ENCODE results near the gene NFKBIB. TPM values are rescaled to one million over a fixed set of nuclear protein-coding genes. Genes with fewer than 3 reads are reported as not detected.
A peak's percentile ranks its signal among the peaks of the same experiment; 100 is the strongest.

The NFKBIB gene
- total RNA-seq, 1 donor from 2014 or later: 21.7 TPM

GRCh38 chr19:38952395-38953165, 52.8 kb downstream of the NFKBIB start:
- H4K20me1 ChIP-seq (ENCODE audit: insufficient read depth, low read length): peaks cover 14% of the 10 kb centered on the region
- Mint-ChIP-seq H3K27ac (ENCODE audit: unreplicated experiment) (no peak overlapping the region), H3K9me3 (ENCODE audit: unreplicated experiment) (peaks cover 4% of the 10 kb centered on the region), H3K36me3 (ENCODE audit: low read depth, unreplicated experiment) (peaks cover 5% of the 10 kb centered on the region), H3K4me1 (ENCODE audit: low read depth, unreplicated experiment) (peaks cover 5% of the 10 kb centered on the region), H3K27me3 (ENCODE audit: low read depth, unreplicated experiment) (no peaks in the 10 kb centered on the region), H3K4me3 (ENCODE audit: unreplicated experiment) (no peak overlapping the region)
- H3K27me3 ChIP-seq (ENCODE audit: insufficient read depth, low read length): no peaks in the 10 kb centered on the region
- no peaks in the 10 kb centered on the region for H3K79me2 ChIP-seq (ENCODE audit: insufficient read depth, low read length)
- no peak for DNase-seq (ENCODE audit: low read depth)
- no peak overlapping the region for H3K27ac ChIP-seq (ENCODE audit: low read depth, low read length)
- no peak overlapping the region for H3K4me2 ChIP-seq (ENCODE audit: low read length)
- no peaks in the 10 kb centered on the region for H3K9me3 ChIP-seq (ENCODE audit: insufficient read depth, low read depth, low read length)
- no peak overlapping the region for H3K9ac ChIP-seq (ENCODE audit: low read length)
- H2AFZ ChIP-seq (ENCODE audit: low read depth, low read length): no peak overlapping the region
- no peaks in the 10 kb centered on the region for H3K36me3 ChIP-seq (ENCODE audit: insufficient read depth, low read length)
- H3K4me1 ChIP-seq (ENCODE audit: insufficient read depth, low read length): peaks cover 6% of the 10 kb centered on the region
- TF ChIP-seq EZH2 (IDR thresholded peaks at IDR 0.05; ENCODE audit: insufficient read depth, low read length): no peak
- TF ChIP-seq, protein P1, sequence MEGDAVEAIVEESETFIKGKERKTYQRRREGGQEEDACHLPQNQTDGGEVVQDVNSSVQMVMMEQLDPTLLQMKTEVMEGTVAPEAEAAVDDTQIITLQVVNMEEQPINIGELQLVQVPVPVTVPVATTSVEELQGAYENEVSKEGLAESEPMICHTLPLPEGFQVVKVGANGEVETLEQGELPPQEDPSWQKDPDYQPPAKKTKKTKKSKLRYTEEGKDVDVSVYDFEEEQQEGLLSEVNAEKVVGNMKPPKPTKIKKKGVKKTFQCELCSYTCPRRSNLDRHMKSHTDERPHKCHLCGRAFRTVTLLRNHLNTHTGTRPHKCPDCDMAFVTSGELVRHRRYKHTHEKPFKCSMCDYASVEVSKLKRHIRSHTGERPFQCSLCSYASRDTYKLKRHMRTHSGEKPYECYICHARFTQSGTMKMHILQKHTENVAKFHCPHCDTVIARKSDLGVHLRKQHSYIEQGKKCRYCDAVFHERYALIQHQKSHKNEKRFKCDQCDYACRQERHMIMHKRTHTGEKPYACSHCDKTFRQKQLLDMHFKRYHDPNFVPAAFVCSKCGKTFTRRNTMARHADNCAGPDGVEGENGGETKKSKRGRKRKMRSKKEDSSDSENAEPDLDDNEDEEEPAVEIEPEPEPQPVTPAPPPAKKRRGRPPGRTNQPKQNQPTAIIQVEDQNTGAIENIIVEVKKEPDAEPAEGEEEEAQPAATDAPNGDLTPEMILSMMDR (IDR thresholded peaks at IDR 0.05; ENCODE audit: insufficient read depth, low read depth, low read length): peak; percentile 36
- FAIRE-seq: no peak
- H3K4me3 ChIP-seq (ENCODE audit: insufficient read depth, low read depth, low read length): no peak overlapping the region

DNA sequence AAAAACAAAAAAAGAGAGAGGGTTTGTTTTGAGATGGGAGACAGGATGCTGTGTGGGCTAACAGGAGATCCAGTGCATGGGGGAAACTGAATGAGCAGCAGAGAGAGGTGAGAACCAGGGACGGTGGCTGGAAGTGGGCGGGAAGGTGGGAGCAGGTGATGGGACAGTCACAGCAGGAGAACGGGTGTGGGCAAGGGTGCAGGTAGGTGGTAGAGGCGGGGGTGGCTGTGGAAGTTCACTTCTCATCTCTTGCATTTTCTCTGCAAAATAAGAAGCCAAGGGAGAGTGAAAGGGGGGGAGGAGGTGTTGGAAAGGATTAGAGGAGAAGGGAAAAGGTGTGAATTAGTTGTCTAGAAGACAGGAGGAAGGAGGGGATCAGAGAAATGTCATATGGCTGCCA, 53.9 kb downstream of the NFKBIB start:
- peaks cover 4% of the 10 kb centered on the region for H3K9me3 Mint-ChIP-seq (ENCODE audit: unreplicated experiment)
- Histone ChIP-seq H3K79me2 (ENCODE audit: insufficient read depth, low read length) (no peaks in the 10 kb centered on the region), H3K9ac (ENCODE audit: low read length) (no peak overlapping the region), H2AFZ (ENCODE audit: low read depth, low read length) (no peak overlapping the region), H3K27ac (ENCODE audit: low read depth, low read length) (no peak overlapping the region), H3K36me3 (ENCODE audit: insufficient read depth, low read length) (no peaks in the 10 kb centered on the region), H3K9me3 (ENCODE audit: insufficient read depth, low read depth, low read length) (no peaks in the 10 kb centered on the region), H3K4me3 (ENCODE audit: insufficient read depth, low read depth, low read length) (no peak overlapping the region), H3K4me2 (ENCODE audit: low read length) (no peak overlapping the region), H3K27me3 (ENCODE audit: insufficient read depth, low read length) (no peaks in the 10 kb centered on the region), H3K4me1 (ENCODE audit: insufficient read depth, low read length) (peaks cover 6% of the 10 kb centered on the region), H4K20me1 (ENCODE audit: insufficient read depth, low read length) (peaks cover 13% of the 10 kb centered on the region)
- H3K27me3 Mint-ChIP-seq (ENCODE audit: low read depth, unreplicated experiment): no peaks in the 10 kb centered on the region
- peaks cover 5% of the 10 kb centered on the region for H3K36me3 Mint-ChIP-seq (ENCODE audit: low read depth, unreplicated experiment)
- no peak for DNase-seq (ENCODE audit: low read depth)
- TF ChIP-seq EZH2 (IDR thresholded peaks at IDR 0.05; ENCODE audit: insufficient read depth, low read length): no peak
- TF ChIP-seq, protein P1 (IDR thresholded peaks at IDR 0.05; ENCODE audit: insufficient read depth, low read depth, low read length): no peak
- peaks cover 5% of the 10 kb centered on the region for H3K4me1 Mint-ChIP-seq (ENCODE audit: low read depth, unreplicated experiment)
- FAIRE-seq: no peak
- H3K4me3 Mint-ChIP-seq (ENCODE audit: unreplicated experiment): no peak overlapping the region
- no peak overlapping the region for H3K27ac Mint-ChIP-seq (ENCODE audit: unreplicated experiment)

DNA sequence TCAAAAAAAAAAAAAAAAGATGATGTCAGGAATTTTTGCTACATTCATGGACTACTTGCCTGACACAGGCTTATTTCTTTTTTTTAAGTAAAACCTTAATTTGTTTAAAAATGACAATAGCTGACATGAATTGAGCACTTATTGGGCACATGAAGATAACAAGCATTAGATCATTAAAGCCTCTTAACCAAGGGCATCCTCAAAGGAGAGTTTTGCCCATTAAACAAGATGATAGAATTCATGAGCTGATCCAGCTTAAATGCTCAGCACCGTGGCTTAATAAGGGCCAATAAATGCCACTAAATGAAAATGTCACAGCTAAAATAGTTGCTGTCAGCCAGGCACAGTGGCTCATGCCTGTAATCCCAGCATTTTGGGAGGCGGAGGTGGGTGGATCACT, 56.5 kb downstream of the NFKBIB start:
- Histone ChIP-seq H3K79me2 (ENCODE audit: insufficient read depth, low read length) (no peaks in the 10 kb centered on the region), H2AFZ (ENCODE audit: low read depth, low read length) (no peak overlapping the region), H3K27me3 (ENCODE audit: insufficient read depth, low read length) (no peaks in the 10 kb centered on the region), H3K9ac (ENCODE audit: low read length) (no peak overlapping the region), H3K36me3 (ENCODE audit: insufficient read depth, low read length) (no peaks in the 10 kb centered on the region), H4K20me1 (ENCODE audit: insufficient read depth, low read length) (peaks cover 4% of the 10 kb centered on the region), H3K27ac (ENCODE audit: low read depth, low read length) (no peak overlapping the region), H3K9me3 (ENCODE audit: insufficient read depth, low read depth, low read length) (no peaks in the 10 kb centered on the region), H3K4me1 (ENCODE audit: insufficient read depth, low read length) (no peaks in the 10 kb centered on the region), H3K4me2 (ENCODE audit: low read length) (no peak overlapping the region), H3K4me3 (ENCODE audit: insufficient read depth, low read depth, low read length) (no peak overlapping the region)
- TF ChIP-seq, protein P1 (IDR thresholded peaks at IDR 0.05; ENCODE audit: insufficient read depth, low read depth, low read length): no peak
- TF ChIP-seq EZH2 (IDR thresholded peaks at IDR 0.05; ENCODE audit: insufficient read depth, low read length): no peak
- Mint-ChIP-seq H3K27ac (ENCODE audit: unreplicated experiment) (no peak overlapping the region), H3K36me3 (ENCODE audit: low read depth, unreplicated experiment) (peaks cover 3% of the 10 kb centered on the region), H3K4me1 (ENCODE audit: low read depth, unreplicated experiment) (peaks cover 5% of the 10 kb centered on the region), H3K9me3 (ENCODE audit: unreplicated experiment) (no peaks in the 10 kb centered on the region), H3K4me3 (ENCODE audit: unreplicated experiment) (no peak overlapping the region), H3K27me3 (ENCODE audit: low read depth, unreplicated experiment) (no peaks in the 10 kb centered on the region)
- DNase-seq (ENCODE audit: low read depth) (no peak), FAIRE-seq (no peak)
